Measurements from ENCODE around the gene TST. TPM values are rescaled to one million over a fixed set of nuclear protein-coding genes. Genes with fewer than 3 reads are reported as not detected.
A peak's percentile ranks its signal among the peaks of the same experiment; 100 is the strongest.

TST gene
- total and polyA plus RNA-seq, 10 of the 15 experiments (the other 5 are each of a cell fraction or from before 2014, with no cell fraction given) = 2.4 to 24.6 (median 10.4) TPM

GRCh38 chr22:37020192-37020479 is 889 bp upstream of the TST start:
- ChIA-PET SMC1A (ENCODE audit: uncharacterized antibody, unreplicated experiment) (interaction anchor here (1.1 to 1.2 kb wide), 2 partner anchors 25 to 160 kb away, joined by 3 to 5 read pairs; partner anchors contain the start of gene NCF4), POLR2A (interaction anchor here (0.6 kb wide), 1 partner anchor 361 kb away, joined by 12 read pairs; no protein-coding TSS in a partner anchor), RAD21 (ENCODE audit: unreplicated experiment) (no interaction called here), CTCF (interaction anchor here (0.8 to 5.5 kb wide), 8 partner anchors 10 to 143 kb away, joined by 3 to 39 read pairs (median 4); no protein-coding TSS in a partner anchor)
- Histone ChIP-seq H4K20me1 (ENCODE audit: control insufficient read depth, insufficient read depth) (no peaks in the 10 kb centered on the region), H2AFZ (ENCODE audit: control insufficient read depth, low read depth, low read length) (peak overlapping the region; percentile 87), H3K4me3 (peak overlapping the region; percentile 89), H3K36me3 (ENCODE audit: control insufficient read depth in 2 of 2, insufficient read depth in 2 of 2, low read length in 1 of 2) (no peaks in the 10 kb centered on the region; a peak in 1 of 4 replicates), H3K27ac (ENCODE audit: control insufficient read depth, insufficient read depth) (peak overlapping the region; percentile 58), H3K9me3 (replicated peaks; ENCODE audit: control insufficient read depth, insufficient read depth, low read length) (no peaks in the 10 kb centered on the region), H3K79me2 (ENCODE audit: control insufficient read depth, insufficient read depth, low read length) (peaks cover 2% of the 10 kb centered on the region; the same call in 1 of the 2 replicates), H3K4me1 (ENCODE audit: control insufficient read depth, insufficient read depth, low read length) (peaks cover 8% of the 10 kb centered on the region), H3K4me2 (ENCODE audit: control insufficient read depth, insufficient read depth) (peak overlapping the region; percentile 51), H3K9ac (ENCODE audit: control insufficient read depth, insufficient read depth, low read length) (peak overlapping the region; percentile 74), H3K27me3 (replicated peaks in 1 of 2; ENCODE audit: control insufficient read depth in 2 of 2, insufficient read depth in 2 of 2, low read length in 1 of 2) (no peaks in the 10 kb centered on the region)
- in situ Hi-C loops (cut with MboI) (no loop called here), intact Hi-C loops (cut with micrococcal nuclease; ENCODE audit: unreplicated experiment) (no loop called here)
- TF ChIP-seq USF1 (IDR thresholded peaks at IDR 0.05; ENCODE audit: borderline replicate concordance, extremely low read length, insufficient read depth, low read depth, low read length) (peak; percentile 39), RAD51 (IDR thresholded peaks at IDR 0.05) (peak; percentile 55)
- TF ChIP-seq, protein P1, sequence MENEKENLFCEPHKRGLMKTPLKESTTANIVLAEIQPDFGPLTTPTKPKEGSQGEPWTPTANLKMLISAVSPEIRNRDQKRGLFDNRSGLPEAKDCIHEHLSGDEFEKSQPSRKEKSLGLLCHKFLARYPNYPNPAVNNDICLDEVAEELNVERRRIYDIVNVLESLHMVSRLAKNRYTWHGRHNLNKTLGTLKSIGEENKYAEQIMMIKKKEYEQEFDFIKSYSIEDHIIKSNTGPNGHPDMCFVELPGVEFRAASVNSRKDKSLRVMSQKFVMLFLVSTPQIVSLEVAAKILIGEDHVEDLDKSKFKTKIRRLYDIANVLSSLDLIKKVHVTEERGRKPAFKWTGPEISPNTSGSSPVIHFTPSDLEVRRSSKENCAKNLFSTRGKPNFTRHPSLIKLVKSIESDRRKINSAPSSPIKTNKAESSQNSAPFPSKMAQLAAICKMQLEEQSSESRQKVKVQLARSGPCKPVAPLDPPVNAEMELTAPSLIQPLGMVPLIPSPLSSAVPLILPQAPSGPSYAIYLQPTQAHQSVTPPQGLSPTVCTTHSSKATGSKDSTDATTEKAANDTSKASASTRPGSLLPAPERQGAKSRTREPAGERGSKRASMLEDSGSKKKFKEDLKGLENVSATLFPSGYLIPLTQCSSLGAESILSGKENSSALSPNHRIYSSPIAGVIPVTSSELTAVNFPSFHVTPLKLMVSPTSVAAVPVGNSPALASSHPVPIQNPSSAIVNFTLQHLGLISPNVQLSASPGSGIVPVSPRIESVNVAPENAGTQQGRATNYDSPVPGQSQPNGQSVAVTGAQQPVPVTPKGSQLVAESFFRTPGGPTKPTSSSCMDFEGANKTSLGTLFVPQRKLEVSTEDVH (IDR thresholded peaks at IDR 0.05; ENCODE audit: low read depth, partially characterized antibody) = no peak
- DNase-seq (ENCODE audit: low read depth, low spot score) = no peak
- BruUV-seq (replicated peaks) = TSS peak; percentile 87
- peak; percentile 42 for ATAC-seq
- WGBS (ENCODE audit: insufficient coverage, insufficient replicate concordance, low lambda C conversion rate, missing lambda C conversion rate) = 4% methylated on average over 5 of the region's 5 CpGs
- no peak for FAIRE-seq
